Skeletal muscle satellite cell (primary cell): ENCODE results near the gene HNRNPUL2.
"Not testable (repeated sequence)": the region's sequence is repeated elsewhere in the genome, so short reads cannot be mapped to it uniquely, and the experiment has no call there.

Experiments used
- H3K27me3 ChIP-seq: 2 replicates; pipeline ENCODE4 v1.7.0; 2013; ENCODE audit warnings: low read length; ENCODE audit not compliant: control insufficient read depth, insufficient read depth
- H3K36me3 ChIP-seq: 2 replicates; pipeline ENCODE4 v1.7.0; 2013; ENCODE audit warnings: mild to moderate bottlenecking, control low read depth, low read length; ENCODE audit not compliant: insufficient read depth
- H3K4me1 ChIP-seq: 2 replicates; pipeline ENCODE4 v1.7.0; 2013; ENCODE audit warnings: low read length; ENCODE audit not compliant: control insufficient read depth, insufficient read depth
- H3K4me2 ChIP-seq: 2 replicates; pipeline ENCODE4 v1.7.0; 2013; ENCODE audit warnings: mild to moderate bottlenecking, low read length
- H3K4me3 ChIP-seq: 2 replicates; pipeline ENCODE4 v1.7.0; 2013; ENCODE audit warnings: low read length
- H3K9ac ChIP-seq: 2 replicates; pipeline ENCODE4 v1.7.0; 2013; ENCODE audit warnings: mild to moderate bottlenecking, low read depth, low read length, moderate library complexity
- H3K9me3 ChIP-seq: replicated peaks from 2 replicates; pipeline ENCODE4 v1.7.0; 2013; ENCODE audit warnings: mild to moderate bottlenecking, control low read depth, low read length

HNRNPUL2 gene

DNA sequence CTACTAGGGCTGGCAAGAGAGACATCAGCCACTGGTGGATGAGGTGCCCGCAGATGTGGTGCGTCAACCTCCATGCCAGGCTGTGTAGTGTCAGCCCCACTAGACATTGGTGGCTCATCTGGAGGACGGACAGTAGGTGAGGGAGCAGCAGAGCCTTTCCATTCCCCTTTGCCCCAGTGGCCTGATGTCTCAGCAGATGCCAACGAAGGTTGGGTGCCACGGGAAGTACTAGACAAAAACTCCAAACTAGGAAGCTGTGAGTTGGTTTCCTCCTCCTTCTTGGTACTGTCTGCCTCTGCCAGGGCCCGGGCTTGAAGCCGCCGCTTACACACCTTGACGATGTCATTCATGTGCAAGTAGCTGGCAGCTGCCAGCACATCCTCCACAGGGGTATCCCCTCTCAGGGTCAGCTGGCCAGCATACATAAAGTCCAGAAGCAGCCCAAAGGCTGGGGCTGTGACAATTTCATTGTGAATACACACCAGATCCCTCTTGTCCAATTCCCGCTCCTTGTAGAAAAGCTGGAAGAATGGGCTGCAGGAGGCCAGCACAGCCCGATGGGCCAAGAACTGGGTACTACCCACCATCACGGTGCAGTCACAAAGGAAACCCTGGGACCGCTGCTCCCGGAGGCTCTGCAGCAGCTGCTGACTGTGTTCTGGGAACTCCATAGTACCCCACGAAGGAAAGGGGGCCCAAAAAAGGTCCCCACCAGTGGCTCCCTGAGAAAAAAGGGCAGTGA is 25.9 kb upstream of the HNRNPUL2 start:
- Histone ChIP-seq H3K4me1 (peaks cover 6% of the 10 kb centered on the region), H3K27me3 (no peaks in the 10 kb centered on the region), H3K4me2 (peak overlapping the region; percentile 55), H3K9me3 (no peaks in the 10 kb centered on the region), H3K36me3 (no peaks in the 10 kb centered on the region), H3K4me3 (peak overlapping the region; percentile 75), H3K9ac (peak overlapping the region; percentile 84)

GRCh38 chr11:62752177-62752785 is 25.0 kb upstream of the HNRNPUL2 start:
- H3K9me3 ChIP-seq, result no peaks in the 10 kb centered on the region
- H3K27me3 ChIP-seq, result no peaks in the 10 kb centered on the region
- H3K4me2 ChIP-seq, result no peak overlapping the region
- no peaks in the 10 kb centered on the region for H3K36me3 ChIP-seq
- H3K4me1 ChIP-seq, result peaks cover 6% of the 10 kb centered on the region
- H3K4me3 ChIP-seq, result no peak overlapping the region
- no peak overlapping the region for H3K9ac ChIP-seq

DNA sequence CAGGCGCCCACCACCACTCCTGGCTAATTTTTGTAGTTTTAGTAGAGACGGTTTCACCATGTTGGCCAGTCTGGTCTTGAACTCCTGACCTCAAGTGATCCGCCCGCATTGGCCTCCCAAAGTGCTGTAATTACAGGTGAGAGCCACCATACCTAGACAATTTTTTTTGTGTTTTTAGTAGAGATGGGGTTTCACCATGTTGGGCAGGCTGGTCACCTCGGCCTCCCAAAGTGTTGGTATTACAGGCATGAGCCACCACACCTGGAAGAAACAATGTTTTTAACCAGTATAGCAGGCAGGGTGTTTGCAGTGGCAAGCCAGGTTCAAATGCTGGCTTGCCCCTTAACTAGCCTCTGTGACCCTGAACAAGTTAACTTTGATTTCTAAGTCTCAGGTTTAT is 22.7 kb upstream of the HNRNPUL2 start:
- not testable (repeated sequence) for H3K4me2 ChIP-seq, H3K4me1 ChIP-seq, H3K9me3 ChIP-seq, H3K4me3 ChIP-seq, H3K9ac ChIP-seq, H3K36me3 ChIP-seq, H3K27me3 ChIP-seq

GRCh38 chr11:62747475-62748160 is 20.4 kb upstream of the HNRNPUL2 start:
- no peak overlapping the region for H3K4me2 ChIP-seq
- no peaks in the 10 kb centered on the region for H3K27me3 ChIP-seq
- no peaks in the 10 kb centered on the region for H3K4me1 ChIP-seq
- H3K9ac ChIP-seq, result no peak overlapping the region
- H3K36me3 ChIP-seq, result no peaks in the 10 kb centered on the region
- no peak overlapping the region for H3K4me3 ChIP-seq
- H3K9me3 ChIP-seq, result no peaks in the 10 kb centered on the region

DNA sequence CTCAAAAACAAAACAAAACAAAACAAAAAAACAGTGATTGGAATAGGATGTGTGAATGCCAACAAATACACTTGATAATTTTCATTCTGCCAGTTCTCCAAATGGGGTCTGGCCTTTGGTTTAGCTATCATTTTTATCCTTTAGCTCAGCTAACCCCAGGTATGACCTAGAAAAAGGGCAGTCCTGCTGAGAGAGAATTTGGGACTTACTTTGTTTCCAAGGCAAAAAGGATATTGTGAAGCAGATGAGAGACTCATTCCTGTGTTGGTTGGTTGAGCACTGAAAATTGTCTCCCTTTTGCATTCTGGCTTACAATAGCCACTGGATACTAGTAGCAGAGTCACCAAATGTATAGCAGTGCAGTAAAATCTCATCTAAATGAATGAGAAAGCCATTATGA is 9.9 kb upstream of the HNRNPUL2 start:
- Histone ChIP-seq H3K4me2 (no peak overlapping the region), H3K4me1 (no peaks in the 10 kb centered on the region), H3K36me3 (peaks cover 46% of the 10 kb centered on the region), H3K4me3 (no peak overlapping the region), H3K9me3 (no peaks in the 10 kb centered on the region), H3K9ac (no peak overlapping the region), H3K27me3 (no peaks in the 10 kb centered on the region)

DNA sequence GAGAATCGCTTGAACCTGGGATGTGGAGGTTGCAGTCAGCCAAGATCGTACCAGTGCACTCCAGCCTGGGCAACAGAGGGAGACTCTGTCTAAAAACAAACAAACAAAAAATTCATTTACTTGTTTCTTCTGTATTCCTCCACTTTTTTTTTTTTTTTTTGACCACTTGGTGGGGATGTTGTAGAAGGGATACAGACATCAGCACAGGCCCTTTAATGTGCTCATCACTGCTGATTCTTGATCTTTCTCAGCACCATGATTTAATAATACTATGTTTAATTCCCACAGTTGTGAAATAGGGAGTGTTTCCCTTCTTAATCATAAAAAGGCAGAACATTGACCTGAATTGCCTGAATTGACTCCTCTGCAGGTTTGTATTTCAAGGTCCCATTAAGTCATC is 5.6 kb upstream of the HNRNPUL2 start:
- Histone ChIP-seq H3K9me3 (no peaks in the 10 kb centered on the region), H3K4me3 (no peak overlapping the region), H3K36me3 (peaks cover 27% of the 10 kb centered on the region), H3K4me1 (peaks cover 9% of the 10 kb centered on the region), H3K27me3 (no peaks in the 10 kb centered on the region), H3K4me2 (no peak overlapping the region), H3K9ac (no peak overlapping the region)

GRCh38 chr11:62730076-62730475 is 2.8 kb upstream of the HNRNPUL2 start:
- H3K4me2 ChIP-seq, result peak overlapping the region; percentile 96

DNA sequence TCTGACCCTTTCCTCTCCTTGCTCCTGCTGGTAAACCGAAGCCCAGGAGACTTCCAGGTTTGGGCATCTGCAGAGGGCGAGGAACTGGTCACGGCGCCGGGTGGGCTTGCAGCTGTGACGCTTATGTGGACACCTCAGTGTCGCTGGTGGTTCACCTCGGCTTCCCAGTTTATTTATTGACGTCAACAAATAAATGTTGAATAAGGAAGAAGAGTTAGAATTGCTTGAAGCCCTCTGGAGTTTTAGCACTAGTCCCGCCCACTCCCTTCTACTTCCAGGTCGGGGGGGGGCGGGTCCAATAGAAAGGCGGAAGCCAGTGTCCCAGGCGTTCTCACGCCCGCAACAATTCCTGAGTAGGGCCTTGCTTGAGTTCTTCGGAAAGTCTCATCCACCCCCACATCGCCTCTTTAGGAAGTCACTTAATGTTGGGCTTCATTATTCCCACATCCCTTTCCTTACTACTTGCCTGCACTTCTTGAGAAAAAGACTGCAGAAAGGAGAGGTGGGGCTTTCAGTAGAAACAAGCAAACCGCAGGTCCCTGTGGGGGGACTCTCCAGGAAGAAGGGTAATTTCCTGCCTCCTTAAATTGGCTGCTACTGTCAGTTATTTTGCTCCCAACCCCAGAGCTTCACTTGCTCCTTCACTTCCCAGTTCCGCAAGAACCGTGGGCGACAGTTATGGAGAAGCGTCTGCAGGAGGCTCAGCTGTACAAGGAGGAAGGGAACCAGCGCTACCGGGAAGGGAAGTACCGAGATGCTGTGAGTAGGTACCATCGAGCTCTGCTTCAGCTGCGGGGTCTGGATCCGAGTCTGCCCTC is 1.1 kb upstream of the HNRNPUL2 start, which contains the start of gene TTC9C:
TSS of gene TTC9C (plus strand) at position 316 of the 818 bp plus-strand sequence. CDS start at position 679, 363 bp downstream.
- no peaks in the 10 kb centered on the region for H3K9me3 ChIP-seq
- H3K4me1 ChIP-seq, result peaks cover 17% of the 10 kb centered on the region
- peaks cover 28% of the 10 kb centered on the region for H3K36me3 ChIP-seq
- H3K4me2 ChIP-seq, result peak within 1 kb of the TSS; percentile 96
- peak within 1 kb of the TSS; percentile 91 for H3K9ac ChIP-seq
- H3K27me3 ChIP-seq, result no peaks in the 10 kb centered on the region
- H3K4me3 ChIP-seq, result peak within 1 kb of the TSS; percentile 85

More at GRCh38 chr11:62730076-62730475, 2.8 kb upstream of the HNRNPUL2 start:
- H3K36me3 ChIP-seq, result peaks cover 30% of the 10 kb centered on the region
- H3K27me3 ChIP-seq, H3K9me3 ChIP-seq, H3K4me1 ChIP-seq: not testable (repeated sequence)
- peak overlapping the region; percentile 85 for H3K4me3 ChIP-seq
- peak overlapping the region; percentile 91 for H3K9ac ChIP-seq

DNA sequence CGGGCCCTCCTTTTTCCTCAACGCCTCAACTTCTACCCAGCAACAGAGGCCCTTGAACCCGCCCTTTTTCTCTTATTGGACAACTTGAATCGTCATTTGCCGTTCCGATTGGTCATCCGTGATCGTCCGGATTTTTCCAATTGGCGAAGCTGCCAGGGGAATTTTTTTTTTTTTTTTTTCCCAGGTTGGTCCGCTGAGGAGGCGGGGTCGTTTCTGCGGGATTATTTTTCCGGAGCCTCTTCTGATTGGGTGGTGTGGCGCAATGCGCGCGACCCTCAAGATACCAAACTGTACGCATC is 564 bp upstream of the HNRNPUL2 start:
- peaks cover 17% of the 10 kb centered on the region for H3K4me1 ChIP-seq
- peaks cover 27% of the 10 kb centered on the region for H3K36me3 ChIP-seq
- H3K4me2 ChIP-seq, result peak overlapping the region; percentile 96
- H3K9me3 ChIP-seq, result no peaks in the 10 kb centered on the region
- H3K9ac ChIP-seq, result peak overlapping the region; percentile 91
- H3K27me3 ChIP-seq, result no peaks in the 10 kb centered on the region
- H3K4me3 ChIP-seq, result peak overlapping the region; percentile 85

DNA sequence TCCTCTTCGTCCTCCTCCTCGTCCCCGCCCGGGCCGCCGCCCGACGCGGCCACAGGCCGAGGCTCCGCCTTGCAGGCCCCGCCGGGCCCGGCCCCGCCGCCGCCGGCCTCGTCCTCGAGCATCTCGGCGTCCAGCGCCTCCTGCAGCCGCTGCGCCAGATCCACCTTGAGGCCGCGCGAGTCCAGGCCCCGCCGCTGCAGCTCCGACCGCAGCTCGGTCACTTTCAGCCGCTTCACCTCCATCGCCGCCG is 417 bp downstream of the HNRNPUL2 start:
- Histone ChIP-seq H3K4me3 (peak overlapping the region; percentile 85), H3K36me3 (peaks cover 35% of the 10 kb centered on the region), H3K27me3 (no peaks in the 10 kb centered on the region), H3K4me1 (peaks cover 17% of the 10 kb centered on the region), H3K9ac (peak overlapping the region; percentile 91), H3K9me3 (no peaks in the 10 kb centered on the region), H3K4me2 (peak overlapping the region; percentile 96)

DNA sequence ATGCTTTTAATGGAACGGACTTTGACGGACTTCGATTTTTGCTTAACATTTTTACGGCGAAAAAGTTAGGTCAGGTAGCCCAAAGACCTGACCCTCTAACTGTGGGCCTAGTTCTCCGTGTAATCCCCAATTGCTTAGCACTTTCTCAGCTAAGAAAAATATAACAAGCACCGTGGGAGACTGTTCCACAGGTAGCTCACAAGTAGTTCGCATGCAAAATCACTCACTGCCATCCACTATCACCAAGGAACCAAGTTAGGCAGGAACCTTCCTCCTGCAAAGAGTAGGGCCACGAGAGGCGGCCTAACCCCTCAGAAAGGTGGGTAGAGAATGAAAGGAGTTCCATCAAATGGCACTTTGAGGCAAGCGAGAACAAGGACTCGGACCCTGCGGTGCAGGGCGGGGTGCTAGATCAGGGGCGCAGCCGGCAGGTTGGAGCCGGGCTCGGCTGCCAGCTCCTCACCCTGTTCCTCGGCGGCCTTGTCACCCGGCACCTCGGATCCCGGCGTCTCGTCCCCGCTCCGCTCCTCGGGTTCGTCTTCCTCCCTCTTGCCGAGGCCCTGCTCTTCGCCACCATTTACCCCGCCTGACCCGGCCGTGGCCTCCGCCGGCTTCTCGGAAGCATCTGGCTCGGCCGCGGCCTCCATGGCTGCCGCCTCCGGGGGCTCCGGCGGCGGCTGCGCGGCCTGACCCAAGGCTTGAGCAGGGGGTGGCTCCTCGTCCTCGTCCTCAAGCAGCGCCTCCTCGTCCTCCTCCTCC is 922 bp downstream of the HNRNPUL2 start:
- peaks cover 40% of the 10 kb centered on the region for H3K36me3 ChIP-seq
- peak overlapping the region; percentile 85 for H3K4me3 ChIP-seq
- peaks cover 17% of the 10 kb centered on the region for H3K4me1 ChIP-seq
- H3K9ac ChIP-seq, result peak overlapping the region; percentile 91
- no peaks in the 10 kb centered on the region for H3K27me3 ChIP-seq
- H3K9me3 ChIP-seq, result no peaks in the 10 kb centered on the region
- H3K4me2 ChIP-seq, result peak overlapping the region; percentile 96
